ENCODE results near the gene NPIPB8. TPM values are rescaled to one million over a fixed set of nuclear protein-coding genes. Genes with fewer than 3 reads are reported as not detected.
"Not testable (repeated sequence)": the region's sequence is repeated elsewhere in the genome, so short reads cannot be mapped to it uniquely, and the experiment has no call there.

The NPIPB8 gene
- total RNA-seq (2014; rRNA removed; shearing (Covaris generic)) = not detected in 2 replicates

DNA sequence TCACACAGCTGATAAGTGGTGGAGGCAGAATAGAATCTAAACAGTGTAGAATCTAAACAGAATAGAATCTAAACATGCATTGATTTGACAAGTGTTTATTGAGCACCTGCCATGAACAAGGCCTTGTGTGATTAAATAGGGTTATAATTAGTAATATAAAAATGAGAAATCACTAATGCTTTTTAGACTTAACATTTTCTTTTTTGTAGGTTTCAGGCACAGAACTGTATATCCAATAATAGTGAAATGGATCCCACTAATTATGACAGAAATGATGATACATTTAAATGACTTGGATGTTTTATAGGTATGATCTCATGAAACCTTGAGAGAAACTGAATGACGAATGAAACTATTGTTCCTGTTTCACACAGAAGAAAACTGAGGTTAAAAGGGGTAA is at the start of gene NPIPB8:
NPIPB8 (plus strand) TSS at position 301 of the 400 bp plus-strand sequence. CDS start 296 bp downstream, outside the sequence.
- DNase-seq (ENCODE audit: low read depth) = not testable (repeated sequence)

DNA sequence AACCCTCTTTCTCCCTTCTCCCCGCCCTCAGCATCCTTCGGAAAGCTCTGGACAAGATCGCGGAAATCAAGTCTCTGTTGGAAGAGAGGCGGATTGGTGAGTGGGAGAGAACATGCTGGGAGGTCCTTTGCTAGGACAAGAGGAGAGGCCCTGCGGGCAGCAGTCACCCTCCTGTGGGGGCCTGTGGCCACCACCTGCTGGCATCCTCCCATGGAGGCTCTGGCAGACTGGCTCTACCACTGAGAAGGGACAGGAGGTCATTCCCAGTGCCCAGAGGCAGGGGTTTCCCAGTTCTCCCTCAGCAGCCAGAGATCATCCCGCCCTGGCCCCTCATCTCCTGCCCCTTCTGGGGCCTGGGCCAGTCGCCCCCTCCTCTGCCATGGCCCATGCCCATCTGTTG is 48.8 kb upstream of the NPIPB8 start:
- DNase-seq (ENCODE audit: low read depth) = no peak

DNA sequence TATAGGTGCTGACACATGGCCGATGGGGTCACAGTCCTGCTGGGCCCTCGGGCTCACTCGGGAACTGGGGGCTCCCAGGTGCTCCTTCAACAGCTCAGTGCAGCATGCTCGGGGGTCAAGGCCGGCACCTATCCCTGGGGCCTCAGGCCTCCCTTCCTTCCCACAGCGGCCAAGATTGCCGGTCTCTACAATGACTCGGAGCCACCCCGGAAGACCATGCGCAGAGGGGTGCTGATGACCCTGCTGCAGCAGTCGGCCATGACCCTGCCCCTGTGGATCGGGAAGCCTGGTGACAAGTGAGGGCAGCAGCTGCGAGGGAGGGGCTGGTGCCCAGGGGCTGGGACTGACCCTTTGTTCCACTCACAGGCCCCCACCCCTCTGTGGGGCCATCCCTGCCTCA is 47.9 kb upstream of the NPIPB8 start:
- DNase-seq (ENCODE audit: low read depth) = no peak

DNA sequence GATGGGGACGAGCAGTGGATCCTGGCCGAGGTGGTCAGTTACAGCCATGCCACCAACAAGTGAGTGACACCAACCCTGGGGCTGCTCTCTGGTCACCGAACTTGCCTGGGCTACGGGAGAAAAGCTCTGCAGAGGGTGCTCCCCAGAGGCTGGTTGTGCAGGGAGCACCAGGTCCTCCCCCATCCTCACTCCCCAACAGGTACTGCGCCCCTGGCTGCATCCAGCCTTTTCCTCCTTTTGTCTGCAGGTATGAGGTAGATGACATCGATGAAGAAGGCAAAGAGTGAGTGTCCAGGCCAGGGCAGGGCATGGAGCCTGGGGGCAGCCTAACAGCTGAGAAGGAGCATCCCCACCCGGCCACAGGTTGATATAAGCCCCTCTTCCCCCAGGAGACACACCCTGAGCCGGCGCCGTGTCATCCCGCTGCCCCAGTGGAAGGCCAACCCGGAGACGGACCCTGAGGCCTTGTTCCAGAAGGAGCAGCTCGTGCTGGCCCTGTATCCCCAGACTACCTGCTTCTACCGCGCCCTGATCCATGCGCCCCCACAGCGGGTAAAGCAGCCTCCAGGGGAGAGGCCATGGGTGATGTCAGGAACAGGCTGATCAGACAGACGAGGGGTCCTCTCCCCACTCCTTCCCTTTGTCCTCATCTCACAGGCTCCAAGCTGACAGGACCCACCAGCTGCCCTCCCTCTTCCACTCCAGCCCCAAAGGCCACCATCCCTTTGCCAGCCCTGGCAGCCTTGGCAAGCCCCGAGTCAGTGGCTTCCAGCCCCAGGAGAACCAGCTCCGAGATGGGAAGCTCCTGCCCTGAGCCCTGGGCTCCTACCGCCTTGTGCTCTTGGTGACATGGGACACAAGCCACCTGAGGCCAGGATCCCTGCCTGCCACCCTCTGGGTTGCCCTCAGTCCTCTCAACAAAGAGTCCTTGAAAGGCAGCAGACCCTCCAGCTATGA is 47.2 kb upstream of the NPIPB8 start:
- no peak for DNase-seq (ENCODE audit: low read depth)

DNA sequence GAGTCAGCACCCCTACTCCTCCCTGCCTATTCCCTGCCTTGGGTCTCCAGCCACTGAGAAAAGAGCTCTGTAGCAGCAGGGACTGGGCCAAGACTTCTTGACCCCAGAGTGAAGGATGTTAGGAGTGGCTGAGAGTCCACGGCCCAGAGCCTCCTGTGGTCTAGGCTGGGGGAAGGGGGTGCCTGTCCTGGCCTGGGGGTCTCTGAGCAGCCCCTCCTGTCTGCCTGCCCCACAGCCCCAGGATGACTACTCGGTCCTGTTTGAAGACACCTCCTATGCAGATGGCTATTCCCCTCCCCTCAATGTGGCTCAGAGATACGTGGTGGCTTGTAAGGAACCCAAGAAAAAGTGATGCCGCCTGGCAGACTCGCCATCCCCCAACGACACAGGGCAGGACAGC is 46.5 kb upstream of the NPIPB8 start:
- DNase-seq (ENCODE audit: low read depth) = no peak

DNA sequence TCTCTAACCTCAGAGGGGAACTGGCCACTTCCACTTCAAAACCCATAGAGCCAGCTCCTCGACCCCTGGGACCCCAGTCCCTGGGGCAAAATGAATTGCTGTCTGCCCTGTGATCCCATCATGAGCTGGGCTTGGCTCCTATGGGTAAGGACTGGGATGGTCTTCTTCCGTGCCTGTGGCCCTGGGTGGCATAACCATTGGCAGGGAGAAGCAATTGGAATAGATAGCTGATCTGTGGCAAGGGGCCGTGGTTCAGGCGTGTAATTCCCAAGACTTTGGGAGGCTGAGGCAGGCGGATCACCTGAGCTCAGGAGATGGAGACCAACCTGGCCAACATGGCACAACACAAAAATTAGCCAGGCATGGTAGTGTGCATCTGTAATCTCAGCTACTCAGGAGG is 45.4 kb upstream of the NPIPB8 start:
- no peak for DNase-seq (ENCODE audit: low read depth)

GRCh38 chr16:28592979-28593553 is 44.8 kb upstream of the NPIPB8 start:
- DNase-seq (ENCODE audit: low read depth) = no peak

GRCh38 chr16:28595451-28595850 is 42.4 kb upstream of the NPIPB8 start:
- not testable (repeated sequence) for DNase-seq (ENCODE audit: low read depth)

GRCh38 chr16:28596115-28596630 is 41.7 kb upstream of the NPIPB8 start:
- no peak for DNase-seq (ENCODE audit: low read depth)

DNA sequence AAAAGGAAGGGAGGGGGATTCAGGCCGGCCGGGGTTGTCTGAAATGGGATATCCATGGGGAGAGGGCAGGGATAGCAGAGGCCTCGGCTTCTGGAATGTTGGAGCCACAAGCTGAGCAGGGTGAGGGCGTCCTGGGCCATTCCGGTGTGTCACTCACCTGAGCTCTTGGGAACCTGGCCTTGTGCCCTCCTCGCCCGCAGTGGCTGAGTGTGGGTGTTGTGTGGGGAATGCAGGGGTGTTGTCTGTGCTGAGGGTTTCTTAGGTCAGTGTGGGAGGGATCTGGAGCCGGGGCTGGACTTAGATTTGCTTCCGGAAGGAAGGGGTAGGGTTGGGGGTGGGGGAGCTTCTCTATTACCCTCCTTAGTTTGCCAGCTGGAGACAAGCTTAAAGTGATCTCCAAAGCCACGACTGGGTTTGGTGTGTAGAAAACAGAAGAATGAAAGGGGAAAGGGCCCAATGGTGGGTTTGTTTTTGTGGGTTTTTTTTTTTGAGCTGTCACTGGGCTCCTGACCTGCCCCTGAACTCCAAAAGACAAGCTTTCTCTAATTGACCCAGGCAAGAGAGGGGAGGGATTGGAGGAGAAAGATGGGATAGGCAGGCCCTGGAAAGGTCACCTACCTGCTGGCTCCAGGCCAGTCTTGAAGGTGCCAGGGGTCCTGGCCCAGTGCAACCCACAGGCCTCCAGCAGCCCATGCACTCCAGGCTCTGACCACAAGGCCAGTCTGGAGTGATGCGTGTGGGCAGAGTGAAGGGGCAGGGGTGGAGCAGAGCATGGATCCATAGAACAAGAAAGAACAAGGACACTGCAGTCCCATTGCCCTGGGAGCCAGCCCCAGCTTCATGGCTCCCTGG is 40.8 kb upstream of the NPIPB8 start, which contains the start of gene SULT1A2:
SULT1A2 (minus strand) TSS at position 211 of the 852 bp plus-strand sequence. CDS start 1,120 bp downstream, outside the sequence.
- no peak for DNase-seq (ENCODE audit: low read depth)

- DNase-seq (ENCODE audit: low read depth) = no peak
Measured at GRCh38 chr16:28597692-28598261, 40.1 kb upstream of the NPIPB8 start.

DNA sequence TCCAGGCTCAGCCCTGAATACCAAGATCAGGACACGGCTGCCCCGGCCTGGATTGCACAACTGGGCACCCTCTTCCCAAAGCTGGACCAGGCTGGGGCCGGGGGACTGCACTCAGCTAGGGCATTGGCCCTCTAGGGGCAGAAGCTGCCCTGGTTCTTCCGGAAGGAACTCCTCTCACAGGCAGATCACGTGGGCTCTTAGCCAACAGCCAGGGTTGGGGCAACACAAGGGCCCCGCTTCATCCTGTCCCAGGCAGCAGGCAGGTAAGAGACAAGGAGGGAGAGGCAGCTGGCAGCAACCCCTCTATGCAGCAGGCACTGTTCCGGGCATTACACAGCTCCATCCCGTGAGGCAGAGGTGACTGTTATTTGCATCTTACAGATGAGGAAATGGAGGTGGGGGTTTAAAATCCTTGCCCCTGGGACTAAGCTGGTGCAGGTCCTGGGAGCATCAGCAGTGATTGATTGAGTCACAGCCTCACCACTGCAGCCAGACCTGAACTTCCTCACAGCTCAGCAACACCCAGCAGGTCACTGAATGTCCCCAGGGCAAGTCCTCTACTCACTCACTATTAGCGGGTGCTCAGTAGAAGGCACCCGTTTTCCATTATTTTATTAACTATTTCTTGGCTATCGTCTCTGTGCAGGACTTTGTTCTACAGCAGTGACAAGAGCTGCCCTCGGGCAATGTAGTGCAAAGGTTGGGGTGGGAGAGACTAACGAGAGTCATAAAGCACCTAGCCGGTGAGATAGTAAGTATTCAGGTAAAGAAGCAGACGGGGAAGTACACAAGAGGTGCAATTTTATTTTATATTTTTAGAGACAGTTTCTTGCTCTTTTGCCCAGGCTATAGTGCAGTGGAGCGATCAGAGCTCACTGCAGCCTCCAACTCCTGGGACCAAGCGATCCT is 38.2 kb upstream of the NPIPB8 start:
- not testable (repeated sequence) for DNase-seq (ENCODE audit: low read depth)

DNA sequence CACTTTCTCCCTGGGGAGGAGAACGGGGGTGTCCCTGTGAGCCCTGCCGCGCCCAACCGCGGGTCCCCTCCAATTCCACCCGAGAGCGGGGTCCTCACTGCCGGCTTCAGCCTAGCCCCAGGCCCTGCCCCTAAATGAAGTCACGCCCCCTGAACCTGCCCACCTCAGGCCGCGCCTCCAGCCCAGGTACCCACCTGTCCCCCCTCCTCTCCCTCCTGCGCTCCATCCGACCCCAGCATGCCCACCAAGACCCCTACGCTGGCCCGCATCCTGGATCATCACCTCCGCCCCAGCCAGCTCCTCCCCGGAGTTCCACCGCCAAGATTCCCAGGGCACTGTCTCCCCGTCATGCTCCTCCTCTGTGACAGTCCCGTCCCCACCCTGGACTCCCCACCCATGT is 36.9 kb upstream of the NPIPB8 start:
- not testable (repeated sequence) for DNase-seq (ENCODE audit: low read depth)

DNA sequence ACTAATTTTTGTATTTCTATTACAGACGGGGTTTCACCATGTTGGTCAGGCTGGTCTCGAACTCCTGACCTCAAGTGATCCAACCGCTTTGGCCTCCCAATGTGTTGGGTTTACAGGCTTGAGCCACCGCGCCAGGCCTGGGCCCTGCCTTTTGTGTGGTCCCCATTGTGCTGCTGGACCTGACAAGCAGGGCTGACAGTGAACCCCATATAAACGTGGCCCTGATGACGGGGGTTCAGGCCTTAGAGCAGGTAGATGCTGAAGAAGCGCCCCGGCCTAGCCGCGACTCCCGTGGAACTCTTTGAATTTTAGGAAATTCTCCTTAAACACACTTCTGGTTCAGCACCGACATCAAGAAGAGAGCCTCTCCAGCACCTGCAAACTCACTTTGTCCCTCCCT is 36.3 kb upstream of the NPIPB8 start:
- DNase-seq (ENCODE audit: low read depth) = not testable (repeated sequence)

DNA sequence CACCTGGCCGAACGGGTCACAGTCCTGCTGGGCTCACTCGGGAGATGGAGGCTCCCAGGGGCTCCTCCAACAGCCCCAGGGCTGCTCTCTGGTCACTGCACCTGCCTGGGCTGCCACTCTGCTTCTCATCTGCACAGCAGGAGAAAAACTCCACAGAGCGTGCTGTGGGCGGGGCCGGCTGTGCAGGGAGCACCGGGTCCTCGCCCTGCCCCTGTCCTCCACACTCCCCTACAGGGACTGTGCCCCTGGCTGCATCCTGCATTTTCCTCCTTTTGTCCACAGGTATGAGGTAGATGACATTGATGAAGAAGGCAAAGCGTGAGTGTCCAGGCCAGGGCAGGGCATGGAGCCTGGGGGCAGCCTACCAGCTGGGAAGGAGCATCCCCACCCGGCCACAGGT is 35.8 kb upstream of the NPIPB8 start:
- not testable (repeated sequence) for DNase-seq (ENCODE audit: low read depth)

- no peak for DNase-seq (ENCODE audit: low read depth)
Measured at GRCh38 chr16:28602529-28602928, 35.3 kb upstream of the NPIPB8 start.

- DNase-seq (ENCODE audit: low read depth) = no peak
Measured at GRCh38 chr16:28603381-28604185, 34.3 kb upstream of the NPIPB8 start.

DNA sequence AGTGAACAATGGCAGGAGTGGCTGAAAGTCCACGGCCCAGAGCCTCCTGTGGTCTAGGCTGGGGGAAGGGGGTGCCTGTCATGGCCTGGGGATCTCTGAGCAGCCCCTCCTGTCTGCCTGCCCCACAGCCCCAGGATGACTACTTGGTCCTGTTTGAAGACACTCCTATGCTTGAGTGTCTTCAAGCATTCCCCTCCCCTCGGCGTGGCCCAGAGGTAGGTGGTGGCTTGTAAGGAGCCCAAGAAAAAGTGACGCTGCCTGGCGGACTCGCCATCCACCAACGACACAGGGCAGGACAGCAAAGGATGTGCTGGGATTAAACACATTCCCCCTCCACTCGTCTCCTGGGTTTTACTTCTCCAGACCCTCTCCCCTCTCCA is 33.7 kb upstream of the NPIPB8 start:
- DNase-seq (ENCODE audit: low read depth) = no peak
